Peyer's patch (tissue), 4 donors: ENCODE data around the gene CDIP1. TPM values are rescaled to one million over a fixed set of nuclear protein-coding genes. Genes with fewer than 3 reads are reported as not detected.

ENCODE experiments used
- DNase-seq, 3 donors: peaks; one replicate each; pipeline ENCODE4 v3.0.0-alpha.2; 2017 to 2019
- H3K27ac ChIP-seq, 4 donors: fragments of 200-600 bp; sonication (generic); one replicate each; pipeline ENCODE4 v1.5.1; 2016 to 2019
- H3K27me3 ChIP-seq, 2 donors: fragments of 200-600 bp; sonication (generic); one replicate each; pipeline ENCODE4 v1.5.1; 2019
- H3K36me3 ChIP-seq, 3 donors: fragments of 200-600 bp; sonication (generic); one replicate each; pipeline ENCODE4 v1.5.1; 2016 to 2019
- H3K4me1 ChIP-seq, 4 donors: fragments of 200-600 bp; sonication (generic); one replicate each; pipeline ENCODE4 v1.5.1; 2016 to 2019
- H3K4me3 ChIP-seq, 4 donors: fragments of 200-600 bp; sonication (generic); 1 replicate in 3 of 4; 2 replicates in 1 of 4; pipeline ENCODE4 v1.5.1; 2016 to 2019; ENCODE audit warnings: mild to moderate bottlenecking in 1 of 4
- H3K9me3 ChIP-seq, 4 donors: fragments of 200-600 bp; sonication (generic); one replicate each; pipeline ENCODE4 v1.5.1; 2016 to 2019; ENCODE audit warnings: mild to moderate bottlenecking in 1 of 4
- CTCF ChIP-seq, 6 experiments: fragments of 450-650 bp in 4 of 6; fragments of 200-600 bp in 2 of 6; sonication (generic) in 1 of 6; IDR thresholded peaks; one replicate each; pipeline ENCODE4 v1.5.1; 2017 to 2019; ENCODE audit warnings: antibody characterized with exemption in 6 of 6, mild to moderate bottlenecking in 3 of 6, moderate library complexity in 1 of 6
- POLR2A ChIP-seq, 2 donors: fragments of 450-650 bp; IDR thresholded peaks; one replicate each; pipeline ENCODE4 v1.5.1; 2017; ENCODE audit warnings: antibody characterized with exemption in 2 of 2, mild to moderate bottlenecking in 2 of 2, moderate library complexity in 2 of 2
- total RNA-seq, 4 donors: library from RNA; depleted of rRNA; stranded (reverse); fragments of >200 nt; gene quantifications; one replicate each; pipeline ENCODE4 v1.1.0, GENCODE V29; 2016

Gene CDIP1
- total RNA-seq, 4 donors from 2014 or later: 21.5 to 45.0 (median 39.0) TPM

- Histone ChIP-seq H3K27ac (no peak overlapping the region), H3K27me3 (no peaks in the 10 kb centered on the region), H3K4me1 (peaks cover 0 to 20% (median 1%) of the 10 kb centered on the region in 4 donors), H3K36me3 (peaks cover 0 to 33% (median 0%) of the 10 kb centered on the region in 3 donors), H3K4me3 (no peak overlapping the region), H3K9me3 (no peaks in the 10 kb centered on the region)
- TF ChIP-seq CTCF (IDR thresholded peaks at IDR 0.05) (no peak), POLR2A (IDR thresholded peaks at IDR 0.05) (no peak)
- no peak for DNase-seq
Observed at GRCh38 chr16:4481963-4482362, 56.6 kb downstream of the CDIP1 start.

GRCh38 chr16:4481526-4481925 is 57.0 kb downstream of the CDIP1 start:
- peaks cover 0 to 32% (median 0%) of the 10 kb centered on the region in 3 donors for H3K36me3 ChIP-seq
- H3K27ac ChIP-seq: no peak overlapping the region
- no peak overlapping the region for H3K4me3 ChIP-seq
- no peak for DNase-seq
- no peak for TF ChIP-seq CTCF (IDR thresholded peaks at IDR 0.05)
- TF ChIP-seq POLR2A (IDR thresholded peaks at IDR 0.05): no peak
- H3K27me3 ChIP-seq: no peaks in the 10 kb centered on the region
- no peaks in the 10 kb centered on the region for H3K9me3 ChIP-seq
- peaks cover 0 to 20% (median 0%) of the 10 kb centered on the region in 4 donors for H3K4me1 ChIP-seq

GRCh38 chr16:4477966-4478365 is 60.6 kb downstream of the CDIP1 start:
- TF ChIP-seq POLR2A (IDR thresholded peaks at IDR 0.05): no peak
- no peak for TF ChIP-seq CTCF (IDR thresholded peaks at IDR 0.05)
- H3K9me3 ChIP-seq: no peaks in the 10 kb centered on the region
- no peak overlapping the region for H3K27ac ChIP-seq
- no peaks in the 10 kb centered on the region for H3K36me3 ChIP-seq
- no peaks in the 10 kb centered on the region for H3K27me3 ChIP-seq
- H3K4me3 ChIP-seq: peak overlapping the region in 2 of 4 donors; percentile 8 to 71
- H3K4me1 ChIP-seq: peaks cover 6 to 33% (median 8%) of the 10 kb centered on the region in 4 donors
- DNase-seq: no peak

GRCh38 chr16:4475880-4476788 is 62.4 kb downstream of the CDIP1 start, which contains the start of gene HMOX2:
TSS of gene HMOX2 (plus strand) at chr16:4476398. CDS start at chr16:4505525, 29,127 bp downstream.
- peak in 5 of 6 experiments; percentile 18 to 61 (median 42) for TF ChIP-seq CTCF (IDR thresholded peaks at IDR 0.05)
- TF ChIP-seq POLR2A (IDR thresholded peaks at IDR 0.05): peak; percentile 96 to 98
- peak within 1 kb of the TSS; percentile 86 to 90 (median 88) for H3K27ac ChIP-seq
- H3K4me1 ChIP-seq: peaks cover 6 to 27% (median 8%) of the 10 kb centered on the region in 4 donors
- H3K27me3 ChIP-seq: no peaks in the 10 kb centered on the region
- H3K9me3 ChIP-seq: no peaks in the 10 kb centered on the region
- H3K4me3 ChIP-seq: peak within 1 kb of the TSS; percentile 59 to 86 (median 74)
- no peaks in the 10 kb centered on the region for H3K36me3 ChIP-seq
- peak; percentile 95 to 97 (median 97) for DNase-seq

- DNase-seq: peak; percentile 90 to 95 (median 91)
- Histone ChIP-seq H3K27ac (peak within 1 kb of the TSS; percentile 61 to 86 (median 80)), H3K9me3 (no peaks in the 10 kb centered on the region), H3K4me1 (peaks cover 6 to 23% (median 8%) of the 10 kb centered on the region in 4 donors), H3K36me3 (peaks cover 0 to 2% (median 0%) of the 10 kb centered on the region in 3 donors), H3K27me3 (no peaks in the 10 kb centered on the region), H3K4me3 (peak within 1 kb of the TSS; percentile 59 to 92 (median 72))
- TF ChIP-seq CTCF (IDR thresholded peaks at IDR 0.05): no peak
- TF ChIP-seq POLR2A (IDR thresholded peaks at IDR 0.05): peak; percentile 36 to 54
Observed at GRCh38 chr16:4474192-4474961, 64.2 kb downstream of the CDIP1 start, which contains the start of gene NMRAL1. TSS of gene NMRAL1 (minus strand) at chr16:4474625. CDS start at chr16:4474132, 493 bp downstream.
